HFF-Myc (cell line): Measurements from ENCODE around the gene MRPL18.

Experiments
- DNase-seq: peaks from one replicate; pipeline ENCODE4 v3.0.0-alpha.2; 2011; ENCODE audit warnings: low read depth; ENCODE audit errors: extremely low read depth
- H3K4me3 ChIP-seq: replicated peaks from 2 replicates; pipeline ENCODE4 v1.5.1; 2011; ENCODE audit warnings: low read depth, mild to moderate bottlenecking, control low read depth, low read length
- CTCF ChIP-seq: IDR thresholded peaks from 2 replicates; pipeline ENCODE4 v1.5.1; 2012; ENCODE audit warnings: mild to moderate bottlenecking, low read depth, low read length, control low read depth; ENCODE audit errors: missing control alignments

MRPL18 gene

GRCh38 chr6:159754401-159754800 lies 35.9 kb upstream of the MRPL18 start:
- no peak for DNase-seq
- TF ChIP-seq CTCF: no peak
- H3K4me3 ChIP-seq: no peak overlapping the region

DNA sequence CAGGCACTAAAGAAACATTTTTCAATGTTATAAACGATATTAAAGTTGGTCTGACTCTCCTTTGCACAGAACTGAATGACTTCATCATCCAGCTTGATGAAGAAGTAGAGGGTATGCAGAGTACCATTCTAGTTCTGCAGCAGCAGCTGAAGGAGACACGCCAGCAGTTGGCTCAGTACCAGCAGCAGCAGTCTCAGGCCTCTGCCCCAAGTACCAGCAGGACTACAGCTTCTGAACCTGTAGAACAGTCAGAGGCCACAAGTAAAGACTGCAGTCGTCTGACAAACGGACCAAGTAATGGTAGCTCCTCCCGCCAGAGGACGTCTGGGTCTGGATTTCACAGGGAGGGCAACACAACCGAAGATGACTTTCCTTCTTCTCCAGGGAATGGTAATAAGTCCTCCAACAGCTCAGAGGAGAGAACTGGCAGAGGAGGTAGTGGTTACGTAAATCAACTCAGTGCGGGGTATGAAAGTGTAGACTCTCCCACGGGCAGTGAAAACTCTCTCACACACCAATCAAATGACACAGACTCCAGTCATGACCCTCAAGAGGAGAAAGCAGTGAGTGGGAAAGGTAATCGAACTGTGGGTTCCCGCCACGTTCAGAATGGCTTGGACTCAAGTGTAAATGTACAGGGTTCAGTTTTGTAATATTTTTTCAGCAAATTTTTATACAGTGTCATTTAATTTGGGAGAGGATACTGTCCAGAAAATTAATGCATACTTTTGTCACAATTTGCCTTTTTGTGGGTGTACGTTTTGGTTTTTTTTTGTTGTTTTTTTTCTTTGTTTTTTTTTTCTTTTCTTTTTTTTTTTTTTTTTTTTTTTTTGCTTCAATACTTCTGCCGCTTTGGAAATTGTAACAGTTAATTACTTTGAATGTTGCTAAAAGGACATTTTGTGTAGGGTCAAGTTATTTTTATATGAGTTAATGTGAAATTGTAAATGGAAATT lies 35.0 kb upstream of the MRPL18 start:
- no peak overlapping the region for H3K4me3 ChIP-seq
- no peak for TF ChIP-seq CTCF

DNA sequence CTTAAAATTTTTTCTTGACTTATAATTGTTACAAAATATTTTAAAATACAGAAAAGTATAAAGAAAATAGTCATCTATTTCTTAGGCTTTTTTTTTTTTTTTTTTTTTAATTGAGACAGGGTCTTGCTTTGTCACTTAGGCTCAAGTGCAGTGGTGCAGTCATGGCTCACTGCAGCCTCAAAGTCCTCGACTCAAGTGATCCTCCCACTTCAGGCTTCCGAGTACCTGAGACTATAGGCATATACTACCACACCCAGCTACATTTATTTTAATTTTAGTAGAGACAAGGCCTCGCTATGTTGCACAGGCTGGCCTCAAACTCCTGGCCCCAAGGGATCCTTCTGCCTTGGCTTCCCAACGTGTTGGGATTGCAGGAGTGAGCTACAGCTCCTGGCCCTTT lies 33.8 kb upstream of the MRPL18 start:
- H3K4me3 ChIP-seq: no peak overlapping the region
- no peak for TF ChIP-seq CTCF
- no peak for DNase-seq

More for the DNA sequence above, 35.0 kb upstream of the MRPL18 start:
- DNase-seq: no peak

GRCh38 chr6:159758031-159759001 lies 32.0 kb upstream of the MRPL18 start:
- peak; percentile 32 for TF ChIP-seq CTCF
- H3K4me3 ChIP-seq: no peak overlapping the region
- DNase-seq: no peak

DNA sequence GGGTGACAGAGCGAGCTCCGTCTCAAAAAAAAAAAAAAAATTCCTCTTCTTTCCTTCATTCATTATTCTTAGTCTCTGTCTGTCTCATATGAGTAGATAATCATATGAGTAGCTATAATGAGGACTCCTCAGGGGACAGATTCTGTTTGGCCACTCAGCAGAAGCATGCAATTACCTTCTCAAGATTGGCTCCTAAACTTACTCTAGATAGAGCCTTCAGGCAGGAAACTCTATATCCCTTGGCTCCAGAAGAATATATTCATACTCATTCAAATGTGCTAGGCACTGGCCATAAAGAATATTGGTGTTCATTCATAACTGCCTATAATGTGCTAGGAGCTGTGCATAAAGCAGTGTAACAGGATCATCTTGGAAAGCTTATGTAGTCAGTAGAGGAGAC lies 30.6 kb upstream of the MRPL18 start:
- H3K4me3 ChIP-seq: no peak overlapping the region
- DNase-seq: no peak
- no peak for TF ChIP-seq CTCF

GRCh38 chr6:159760602-159761057 lies 29.6 kb upstream of the MRPL18 start:
- no peak for TF ChIP-seq CTCF
- H3K4me3 ChIP-seq: peak overlapping the region; percentile 70; the same call in 1 of the 2 replicates
- DNase-seq: no peak
